H1 (cell line): Measurements from ENCODE around the gene CFB.
"Not testable (repeated sequence)": the region's sequence is repeated elsewhere in the genome, so short reads cannot be mapped to it uniquely, and the experiment has no call there.

Experiments used
- ASH2L ChIP-seq: fragments of 200-600, 300-600 bp; sonication (generic); IDR thresholded peaks from one replicate; pipeline ENCODE4 v1.7.1; 2017; ENCODE audit warnings: low read length
- BRCA1 ChIP-seq: IDR thresholded peaks from 2 replicates; pipeline ENCODE4 v1.6.1; 2012; ENCODE audit warnings: low read depth, low read length, improper control_type of control experiment
- CHD2 ChIP-seq: IDR thresholded peaks from 2 replicates; pipeline ENCODE4 v1.6.1; 2012; ENCODE audit warnings: low read length, improper control_type of control experiment
- EZH2 ChIP-seq: fragments of 200-600 bp; sonication (generic); IDR thresholded peaks from 2 replicates; pipeline ENCODE4 v1.7.1; 2012; ENCODE audit warnings: low read depth, mild to moderate bottlenecking, moderate library complexity, low read length, inconsistent platforms; ENCODE audit not compliant: severe bottlenecking
- JUND ChIP-seq: IDR thresholded peaks from 2 replicates; pipeline ENCODE4 v1.6.1; 2011; ENCODE audit warnings: mild to moderate bottlenecking, improper control_type of control experiment, low read length
- MAX ChIP-seq: IDR thresholded peaks from 2 replicates; pipeline ENCODE4 v1.6.1; 2012; ENCODE audit warnings: inconsistent platforms
- NANOG ChIP-seq: IDR thresholded peaks from 2 replicates; pipeline ENCODE4 v1.6.1; 2011; ENCODE audit warnings: low read length, low read depth, mild to moderate bottlenecking, inconsistent platforms; ENCODE audit not compliant: insufficient read depth, poor library complexity, severe bottlenecking
- NRF1 ChIP-seq: IDR thresholded peaks from 2 replicates; pipeline ENCODE4 v1.6.1; 2011; ENCODE audit warnings: mild to moderate bottlenecking, low read depth, low read length, improper control_type of control experiment
- PHF8 ChIP-seq: fragments of 200-600 bp; sonication (generic); conservative IDR thresholded peaks from 2 replicates; pipeline ENCODE4 v1.7.1; 2012; ENCODE audit warnings: low read depth, mild to moderate bottlenecking, inconsistent platforms, low read length, moderate library complexity
- POLR2AphosphoS5 ChIP-seq: IDR thresholded peaks from 2 replicates; pipeline ENCODE4 v1.6.1; 2011; ENCODE audit warnings: low read depth, low read length
- SIN3A ChIP-seq, 2 experiments: IDR thresholded peaks in 1 of 2; conservative IDR thresholded peaks in 1 of 2; 2 replicates each; pipeline ENCODE4 v1.6.1; 2011 to 2012; ENCODE audit warnings: low read length in 2 of 2, improper control_type of control experiment in 1 of 2, low read depth in 1 of 2, mild to moderate bottlenecking in 1 of 2
- YY1 ChIP-seq: IDR thresholded peaks from 2 replicates; pipeline ENCODE4 v1.6.1; 2011; ENCODE audit warnings: low read depth, mild to moderate bottlenecking, low read length
- ZNF274 ChIP-seq: IDR thresholded peaks from 2 replicates; pipeline ENCODE4 v1.7.0; 2012; ENCODE audit warnings: low read length, borderline replicate concordance; ENCODE audit errors: extremely low read depth
- TF ChIP-seq, protein P1 (sequence below), 3 experiments: IDR thresholded peaks; 1 replicate in 2 of 3; 2 replicates in 1 of 3; pipeline versions ENCODE4 v1.5.1 to v1.6.1; 2011; ENCODE audit warnings: low read length in 3 of 3, mild to moderate bottlenecking in 3 of 3, inconsistent platforms in 2 of 3, low read depth in 1 of 3, moderate library complexity in 1 of 3; ENCODE audit not compliant: insufficient read depth in 1 of 3; ENCODE audit errors: control extremely low read depth in 1 of 3

DNA sequence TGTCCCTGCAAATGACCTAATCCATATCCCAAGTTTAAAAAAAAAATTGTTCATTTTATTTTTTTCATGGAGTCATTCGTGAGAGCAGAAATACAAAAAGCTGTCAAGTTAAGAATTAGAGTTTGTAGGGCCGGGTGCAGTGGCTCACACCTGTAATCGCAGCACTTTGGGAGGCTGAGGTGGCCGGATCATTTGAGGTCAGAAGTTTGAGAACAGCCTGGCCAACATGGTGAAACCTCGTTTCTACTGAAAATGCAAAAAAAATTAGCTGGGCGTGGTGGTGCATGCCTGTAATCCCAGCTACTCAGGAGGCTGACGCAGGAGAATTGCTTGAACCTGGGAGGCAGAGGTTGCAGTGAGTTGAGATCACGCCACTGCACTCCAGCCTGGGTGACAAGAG is 39.2 kb upstream of the CFB start:
- TF ChIP-seq, protein P1, sequence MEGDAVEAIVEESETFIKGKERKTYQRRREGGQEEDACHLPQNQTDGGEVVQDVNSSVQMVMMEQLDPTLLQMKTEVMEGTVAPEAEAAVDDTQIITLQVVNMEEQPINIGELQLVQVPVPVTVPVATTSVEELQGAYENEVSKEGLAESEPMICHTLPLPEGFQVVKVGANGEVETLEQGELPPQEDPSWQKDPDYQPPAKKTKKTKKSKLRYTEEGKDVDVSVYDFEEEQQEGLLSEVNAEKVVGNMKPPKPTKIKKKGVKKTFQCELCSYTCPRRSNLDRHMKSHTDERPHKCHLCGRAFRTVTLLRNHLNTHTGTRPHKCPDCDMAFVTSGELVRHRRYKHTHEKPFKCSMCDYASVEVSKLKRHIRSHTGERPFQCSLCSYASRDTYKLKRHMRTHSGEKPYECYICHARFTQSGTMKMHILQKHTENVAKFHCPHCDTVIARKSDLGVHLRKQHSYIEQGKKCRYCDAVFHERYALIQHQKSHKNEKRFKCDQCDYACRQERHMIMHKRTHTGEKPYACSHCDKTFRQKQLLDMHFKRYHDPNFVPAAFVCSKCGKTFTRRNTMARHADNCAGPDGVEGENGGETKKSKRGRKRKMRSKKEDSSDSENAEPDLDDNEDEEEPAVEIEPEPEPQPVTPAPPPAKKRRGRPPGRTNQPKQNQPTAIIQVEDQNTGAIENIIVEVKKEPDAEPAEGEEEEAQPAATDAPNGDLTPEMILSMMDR (IDR thresholded peaks at IDR 0.05; ENCODE audit: control extremely low read depth in 1 of 3, insufficient read depth in 1 of 3, low read depth in 1 of 3, low read length in 3 of 3) = not testable (repeated sequence)
- TF ChIP-seq POLR2AphosphoS5; MAX; EZH2; YY1; ASH2L; CHD2; NANOG; BRCA1; ZNF274; SIN3A (conservative IDR thresholded peaks at IDR 0.05 in 1 of 2, IDR thresholded peaks at IDR 0.05 in 1 of 2; ENCODE audit: low read depth in 1 of 2, low read length in 2 of 2); NRF1; JUND; PHF8: not testable (repeated sequence)
